NCI-H1048 (cell line): ENCODE measurements around the gene EIF4A2.
"Not testable (repeated sequence)": the region's sequence is repeated elsewhere in the genome, so short reads cannot be mapped to it uniquely, and the experiment has no call there.

Experiments
- DNase-seq: peaks from one replicate; lab custom pipeline; 2025; lab: John Stamatoyannopoulos, UW

The EIF4A2 gene

DNA sequence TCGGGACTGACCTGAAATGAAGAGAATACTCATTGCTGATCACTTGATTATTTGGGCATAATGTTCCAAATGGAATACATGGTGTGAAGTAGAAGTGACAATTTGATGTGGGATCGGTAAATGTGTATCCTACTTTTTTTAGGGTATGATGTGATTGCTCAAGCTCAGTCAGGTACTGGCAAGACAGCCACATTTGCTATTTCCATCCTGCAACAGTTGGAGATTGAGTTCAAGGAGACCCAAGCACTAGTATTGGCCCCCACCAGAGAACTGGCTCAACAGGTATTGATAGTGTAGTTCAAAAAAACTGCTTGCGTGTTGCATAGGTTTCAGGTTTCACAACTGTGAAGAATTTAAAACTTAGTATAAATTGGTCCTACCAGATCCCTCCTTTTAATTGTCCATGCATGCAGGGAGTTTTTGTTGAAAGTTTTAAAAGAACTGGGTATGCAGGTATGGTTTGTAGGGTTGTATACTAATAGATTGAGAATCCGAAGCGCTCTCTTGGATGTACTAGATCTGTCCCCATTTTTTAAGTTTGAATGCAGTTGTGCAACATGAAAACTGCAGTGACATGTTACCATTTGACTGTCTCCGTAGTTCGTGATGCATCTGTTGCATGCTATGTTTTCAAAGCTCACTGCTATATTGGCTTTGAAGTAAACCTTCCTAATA is 1.6 kb downstream of the EIF4A2 start:
- no peak for DNase-seq

DNA sequence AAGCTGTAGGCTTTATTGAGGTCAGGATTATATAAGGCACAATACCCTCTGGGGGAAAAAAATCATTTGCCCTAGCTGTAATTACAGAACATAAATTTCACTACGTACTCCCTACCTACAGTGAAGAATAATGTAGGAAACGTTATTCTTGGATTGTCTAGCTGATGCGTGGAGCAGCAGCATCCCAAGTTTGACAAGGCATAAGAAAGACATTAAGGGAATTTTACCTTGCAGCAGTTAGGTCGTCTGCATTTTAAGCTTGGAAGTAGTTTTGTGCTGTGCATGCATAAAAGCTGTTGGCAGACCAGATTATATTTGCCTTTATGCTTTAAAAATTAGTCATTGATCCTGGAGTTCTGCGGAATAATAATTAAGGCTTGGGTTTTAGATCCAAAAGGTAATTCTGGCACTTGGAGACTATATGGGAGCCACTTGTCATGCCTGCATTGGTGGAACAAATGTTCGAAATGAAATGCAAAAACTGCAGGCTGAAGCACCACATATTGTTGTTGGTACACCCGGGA is 2.2 kb downstream of the EIF4A2 start:
- no peak for DNase-seq

DNA sequence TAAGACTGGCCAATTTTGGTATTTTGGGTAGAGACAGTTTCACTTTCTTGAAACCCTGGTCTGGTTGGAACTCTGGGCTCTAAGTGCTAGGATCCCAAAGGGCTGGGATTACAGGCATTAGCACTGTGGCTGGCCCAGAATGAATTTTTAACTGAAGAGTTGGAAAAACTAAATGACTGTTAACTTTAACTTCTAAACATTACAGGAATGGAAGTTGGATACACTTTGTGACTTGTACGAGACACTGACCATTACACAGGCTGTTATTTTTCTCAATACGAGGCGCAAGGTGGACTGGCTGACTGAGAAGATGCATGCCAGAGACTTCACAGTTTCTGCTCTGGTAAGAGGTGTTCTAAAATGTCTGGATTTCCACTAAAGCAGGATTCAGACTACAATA is 3.5 kb downstream of the EIF4A2 start:
- DNase-seq = no peak

DNA sequence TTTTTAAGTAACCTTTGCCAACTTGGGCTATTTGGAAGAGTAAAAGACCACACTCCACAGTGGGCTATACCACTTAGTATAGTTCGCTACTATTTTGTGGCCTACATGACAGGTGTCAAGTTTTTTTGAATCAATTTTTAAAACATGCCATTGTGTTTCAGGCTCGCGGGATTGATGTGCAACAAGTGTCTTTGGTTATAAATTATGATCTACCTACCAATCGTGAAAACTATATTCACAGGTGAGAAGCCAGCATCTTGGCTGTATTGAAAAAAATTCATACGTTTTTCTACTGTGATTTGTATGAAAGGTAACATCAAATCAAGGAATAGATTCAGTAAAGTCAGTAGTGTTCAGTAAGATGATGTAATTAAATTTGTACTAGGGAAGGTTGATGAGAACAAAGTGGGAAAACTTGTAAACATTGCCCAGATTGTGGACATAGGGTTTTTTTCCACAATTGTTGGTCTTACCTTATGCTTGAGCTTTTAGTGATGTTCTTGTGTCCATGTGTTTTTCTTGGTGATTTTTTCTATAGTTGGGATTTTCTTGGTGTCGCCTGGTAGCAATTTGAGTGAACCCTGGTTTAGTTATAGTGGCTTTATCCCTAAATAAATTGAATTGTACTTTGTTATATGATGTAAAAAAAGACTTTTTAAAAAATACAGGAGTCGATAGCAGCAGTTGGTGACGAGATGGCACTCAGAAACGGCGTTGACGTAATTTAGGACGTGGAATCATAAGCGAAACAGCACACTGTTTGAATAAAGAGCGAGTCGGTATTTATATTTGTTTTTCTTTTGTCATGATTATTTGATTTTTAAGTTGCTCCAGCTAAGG is 4.5 kb downstream of the EIF4A2 start:
- no peak for DNase-seq

DNA sequence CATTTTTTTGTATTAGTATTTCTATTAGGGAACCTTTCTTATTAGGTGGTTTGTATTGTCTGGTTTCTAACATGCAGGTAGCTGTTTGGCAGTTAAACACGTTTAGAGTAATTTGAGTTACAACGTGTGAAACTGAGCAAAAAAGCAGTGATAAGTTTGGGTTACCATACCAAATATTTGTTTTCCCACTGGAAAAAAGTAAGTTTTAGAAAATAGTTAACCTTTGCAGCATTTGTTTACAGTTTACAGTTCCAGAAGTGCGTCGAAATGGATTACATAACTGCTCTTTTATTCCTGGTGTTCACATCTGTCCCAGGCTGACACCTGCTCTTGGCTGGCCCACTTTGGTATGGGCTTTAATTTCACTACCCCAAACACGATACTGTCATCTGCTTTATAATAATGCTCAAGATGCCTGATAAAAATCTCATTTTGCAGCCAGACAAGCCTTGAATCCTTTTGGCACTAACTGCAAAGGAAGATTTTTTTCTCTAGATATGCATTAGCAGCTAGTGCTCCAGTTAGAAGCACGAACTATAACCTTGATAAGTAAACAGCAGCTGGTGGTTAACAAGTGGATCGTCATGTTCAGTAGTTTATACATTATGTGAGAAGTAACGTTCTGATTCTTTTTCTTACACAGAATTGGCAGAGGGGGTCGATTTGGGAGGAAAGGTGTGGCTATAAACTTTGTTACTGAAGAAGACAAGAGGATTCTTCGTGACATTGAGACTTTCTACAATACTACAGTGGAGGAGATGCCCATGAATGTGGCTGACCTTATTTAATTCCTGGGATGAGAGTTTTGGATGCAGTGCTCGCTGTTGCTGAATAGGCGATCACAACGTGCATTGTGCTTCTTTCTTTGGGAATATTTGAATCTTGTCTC is 5.3 kb downstream of the EIF4A2 start:
- no peak for DNase-seq

DNA sequence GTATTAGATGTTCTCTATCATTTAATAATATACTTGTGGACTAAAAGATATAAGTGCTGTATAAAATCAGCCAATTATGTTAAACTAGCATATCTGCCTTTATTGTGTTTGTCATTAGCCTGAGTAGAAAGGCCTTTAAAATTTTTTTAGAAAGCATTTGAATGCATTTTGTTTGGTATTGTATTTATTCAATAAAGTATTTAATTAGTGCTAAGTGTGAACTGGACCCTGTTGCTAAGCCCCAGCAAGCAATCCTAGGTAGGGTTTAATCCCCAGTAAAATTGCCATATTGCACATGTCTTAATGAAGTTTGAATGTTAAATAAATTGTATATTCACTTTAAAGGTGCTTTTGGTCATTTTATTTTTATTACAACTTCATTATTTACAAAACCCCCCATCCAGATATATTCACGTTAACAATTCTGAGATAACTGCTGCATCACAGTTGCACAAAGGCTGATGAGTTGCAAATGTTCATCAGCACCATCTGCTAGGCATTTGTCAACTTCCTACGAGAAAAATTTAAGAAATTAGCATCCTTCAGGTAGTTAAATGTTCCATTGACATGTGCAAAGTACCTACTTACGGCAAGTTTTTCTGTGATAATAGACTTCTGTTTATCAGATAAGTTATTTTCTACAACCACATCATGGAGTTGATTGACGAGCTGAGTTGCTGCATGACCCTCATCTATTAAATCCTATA is 6.3 kb downstream of the EIF4A2 start:
- DNase-seq = no peak

DNA sequence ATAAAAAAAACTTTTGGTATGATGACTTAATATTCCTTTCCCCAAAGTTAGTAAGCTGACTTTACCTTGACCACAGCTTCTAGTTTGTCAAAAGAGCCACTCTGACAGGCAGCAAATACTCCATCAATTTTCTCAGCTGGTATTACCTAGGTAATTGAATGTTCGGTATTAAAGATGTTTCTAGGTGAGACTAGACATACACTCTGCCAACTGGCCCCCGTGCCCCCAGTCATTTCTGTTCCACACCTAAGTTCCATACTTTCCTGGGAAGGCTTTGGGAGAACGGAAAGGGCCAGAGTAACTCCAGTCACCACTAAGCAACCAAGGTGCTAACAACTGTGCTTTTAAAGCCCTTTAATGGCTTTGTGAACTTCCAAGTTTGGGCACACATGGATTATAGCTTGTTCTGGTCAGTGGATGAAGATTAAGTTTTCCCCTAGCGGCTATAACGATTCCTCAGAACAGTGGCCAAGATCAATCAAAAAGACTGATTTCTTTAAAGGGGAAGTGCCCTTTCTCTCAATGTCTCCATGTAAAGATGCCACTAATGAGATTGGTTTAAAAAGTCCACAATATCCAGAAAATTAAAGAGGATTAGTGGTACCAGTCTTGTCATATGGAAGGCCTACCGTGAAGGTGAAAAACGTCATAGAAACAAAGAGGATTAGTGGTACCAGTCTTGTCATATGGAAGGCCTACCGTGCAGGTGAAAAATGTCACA is 7.0 kb downstream of the EIF4A2 start:
- DNase-seq = no peak

DNA sequence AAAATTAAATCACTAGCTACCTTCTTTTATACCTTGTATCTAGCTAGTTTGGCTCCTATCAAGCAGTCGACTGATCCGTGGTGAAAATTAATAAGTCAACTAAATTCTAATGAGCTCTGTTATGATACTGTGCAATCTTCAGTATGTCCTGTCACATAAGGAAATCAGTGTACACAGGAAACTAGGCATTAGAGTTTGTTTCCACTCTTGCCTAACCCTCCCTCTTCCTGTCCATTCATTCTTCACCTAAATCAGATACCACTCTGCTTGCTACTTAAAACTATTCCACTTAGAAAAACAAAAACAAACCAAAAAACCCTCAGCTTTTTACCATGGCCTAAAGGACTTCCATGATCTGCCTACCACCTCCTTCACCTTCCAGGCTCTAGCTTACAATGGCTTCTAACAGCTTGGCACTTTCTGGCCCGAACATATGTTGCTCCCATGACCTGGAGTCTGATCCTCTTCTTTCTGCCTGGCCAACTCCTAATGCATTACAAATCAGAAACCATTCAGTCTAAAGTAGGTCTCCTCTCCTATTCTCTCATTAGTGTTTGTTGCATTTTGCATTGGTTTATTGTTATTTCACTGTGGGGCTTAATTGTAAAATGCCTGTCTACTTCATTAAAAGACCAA is 15.0 kb downstream of the EIF4A2 start:
- DNase-seq = no peak

DNA sequence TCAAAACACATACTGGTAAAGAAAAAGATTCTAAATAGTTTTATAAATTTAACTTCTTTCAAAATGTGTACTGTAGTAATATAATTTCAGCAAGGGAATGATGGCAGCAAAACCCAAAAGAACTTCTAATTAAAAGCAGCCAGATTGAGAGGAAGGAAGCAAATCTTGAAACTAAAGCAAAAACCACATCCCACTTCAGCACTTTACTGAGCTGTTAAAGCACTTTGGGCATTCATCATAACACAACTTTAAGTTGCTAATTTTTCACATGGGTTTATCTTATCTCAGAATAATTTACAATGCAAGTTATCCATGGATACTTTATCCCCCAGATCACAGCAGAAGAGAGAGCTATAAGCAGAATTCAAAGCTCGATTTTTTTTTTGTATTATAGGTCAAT is 16.9 kb downstream of the EIF4A2 start:
- no peak for DNase-seq

DNA sequence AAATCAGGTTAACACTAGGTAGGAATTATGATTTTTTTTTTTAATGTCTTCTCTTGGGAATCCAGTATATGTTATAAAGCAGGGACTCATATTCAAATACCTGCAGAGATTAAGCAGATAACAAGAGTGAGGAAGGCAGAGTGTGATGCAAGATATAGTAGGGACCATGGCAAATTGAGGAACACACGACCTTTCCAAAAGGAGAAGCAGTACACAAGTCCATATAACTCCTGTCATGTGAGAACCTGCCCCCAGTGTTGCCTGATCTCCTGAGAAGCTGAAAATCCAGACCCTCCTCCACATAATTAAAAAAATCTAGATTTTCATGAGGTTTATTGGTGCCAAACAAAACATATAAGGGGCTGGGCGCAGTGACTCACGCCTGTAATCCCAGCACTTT is 19.3 kb downstream of the EIF4A2 start:
- DNase-seq = no peak

DNA sequence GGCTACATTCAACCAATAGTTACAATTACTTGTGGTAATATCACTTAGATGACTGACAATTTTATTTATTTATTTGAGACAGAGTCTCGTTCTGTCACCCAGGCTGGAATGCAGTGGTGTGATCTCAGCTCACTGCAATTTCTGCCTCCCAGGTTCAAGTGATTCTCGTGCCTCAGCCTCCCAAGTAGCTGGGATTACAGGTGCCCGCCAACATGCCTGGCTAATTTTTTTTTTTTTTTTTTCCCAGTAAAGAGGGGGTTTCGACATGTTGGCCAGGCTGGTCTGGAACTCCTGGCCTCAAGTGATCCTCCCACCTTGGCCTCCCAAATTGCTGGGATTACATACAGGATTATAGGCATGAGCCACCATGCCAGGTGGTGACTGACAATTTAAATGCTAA is 20.1 kb downstream of the EIF4A2 start:
- not testable (repeated sequence) for DNase-seq

DNA sequence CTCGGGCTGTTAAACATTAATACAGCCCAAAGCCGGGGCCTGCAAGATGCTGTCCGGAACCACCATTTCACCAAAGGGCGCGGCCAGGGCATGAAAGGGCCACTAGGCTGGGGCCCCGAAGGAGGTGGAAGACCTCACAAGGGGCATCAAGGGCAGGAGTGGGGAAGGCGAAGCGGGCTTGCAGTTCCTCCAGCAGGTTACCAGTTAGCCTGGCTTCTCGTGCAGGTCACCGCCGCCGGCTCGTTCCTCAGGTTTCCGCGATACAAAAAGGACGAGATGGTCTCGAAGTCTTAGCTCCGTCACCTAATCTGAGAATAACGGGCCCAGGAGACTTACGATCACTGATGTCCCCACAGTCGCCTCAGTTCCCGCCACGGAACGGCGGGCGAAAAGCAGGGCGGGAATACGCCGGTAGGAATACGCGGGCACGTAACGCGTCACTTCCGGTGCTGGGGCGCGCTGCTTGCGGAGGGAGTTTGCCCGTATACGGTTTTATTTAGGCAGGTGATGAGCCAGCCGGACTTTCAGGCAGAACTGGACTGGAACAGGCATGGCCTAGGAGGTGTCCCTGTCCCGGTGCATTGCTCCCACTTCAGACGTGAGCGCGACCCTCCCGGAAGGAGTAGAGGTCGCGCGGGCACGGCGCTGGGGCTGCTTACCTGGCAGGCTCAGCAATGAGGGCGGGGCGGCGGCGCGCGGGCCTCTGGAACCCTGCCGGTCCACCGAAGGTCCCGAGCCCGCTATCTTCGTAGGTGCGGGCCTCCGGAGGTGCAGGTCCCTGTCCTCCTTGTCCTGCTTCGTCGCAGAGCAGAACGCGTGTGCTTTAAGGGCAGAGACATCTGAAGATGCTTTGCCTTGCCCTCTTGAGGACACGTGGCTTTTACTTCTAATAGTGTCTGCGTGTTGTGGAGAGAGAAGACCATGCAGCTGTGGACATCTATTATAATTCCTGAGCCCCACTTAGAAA is 23.0 kb downstream of the EIF4A2 start, which contains the start of gene RFC4:
Gene RFC4, minus strand, starts transcription at position 394 of the 967 bp plus-strand sequence. CDS start 1,769 bp downstream, outside the sequence.
- DNase-seq = peak; percentile 52

DNA sequence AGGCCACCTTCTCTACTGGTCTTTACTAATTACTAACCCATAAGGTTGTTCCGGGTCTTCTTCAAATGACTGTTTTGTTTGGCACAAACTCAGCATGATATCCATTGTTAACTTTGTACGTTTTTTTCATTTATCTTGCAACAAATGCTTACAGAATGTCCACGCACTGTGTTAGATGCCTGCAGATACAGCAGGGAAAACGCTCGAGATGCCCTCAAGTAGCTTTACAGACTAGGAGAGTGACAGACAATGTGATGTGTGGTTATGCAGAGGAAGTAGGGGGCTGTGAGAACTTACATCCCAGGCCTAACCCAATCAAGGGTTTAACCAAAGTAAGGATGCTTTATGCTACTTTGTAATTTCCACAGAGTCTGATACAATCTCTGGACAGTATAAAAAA is 23.9 kb downstream of the EIF4A2 start:
- no peak for DNase-seq

DNA sequence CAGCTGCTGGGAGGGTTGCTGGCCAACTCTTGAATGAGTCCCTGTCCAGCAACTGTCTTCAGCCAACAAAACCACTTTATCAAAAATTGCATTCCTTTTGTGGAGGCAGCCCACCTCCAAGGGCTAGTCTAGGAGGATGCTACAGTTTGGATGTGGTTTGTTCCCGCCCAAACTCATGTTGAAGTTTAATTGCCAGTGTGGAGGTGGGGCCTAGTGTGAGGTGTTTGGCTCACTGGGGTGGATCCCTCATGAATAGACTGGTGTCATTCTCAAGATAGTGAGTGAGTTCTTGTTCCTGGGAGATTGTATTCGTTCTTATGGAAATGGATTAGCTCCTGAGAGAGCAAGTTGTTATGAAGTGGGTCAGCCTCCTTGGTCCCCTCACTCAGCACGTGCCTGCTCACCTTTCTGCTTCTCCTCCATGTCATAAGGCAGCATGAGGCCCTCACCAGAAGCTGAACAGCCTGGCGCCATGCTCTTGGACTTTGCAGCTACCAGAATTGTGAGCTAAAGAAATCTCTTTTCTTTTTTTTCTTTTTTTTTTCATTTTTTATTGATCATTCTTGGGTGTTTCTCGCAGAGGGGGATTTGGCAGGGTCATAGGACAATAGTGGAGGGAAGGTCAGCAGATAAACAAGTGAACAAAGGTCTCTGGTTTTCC is 27.1 kb downstream of the EIF4A2 start:
- DNase-seq = no peak

DNA sequence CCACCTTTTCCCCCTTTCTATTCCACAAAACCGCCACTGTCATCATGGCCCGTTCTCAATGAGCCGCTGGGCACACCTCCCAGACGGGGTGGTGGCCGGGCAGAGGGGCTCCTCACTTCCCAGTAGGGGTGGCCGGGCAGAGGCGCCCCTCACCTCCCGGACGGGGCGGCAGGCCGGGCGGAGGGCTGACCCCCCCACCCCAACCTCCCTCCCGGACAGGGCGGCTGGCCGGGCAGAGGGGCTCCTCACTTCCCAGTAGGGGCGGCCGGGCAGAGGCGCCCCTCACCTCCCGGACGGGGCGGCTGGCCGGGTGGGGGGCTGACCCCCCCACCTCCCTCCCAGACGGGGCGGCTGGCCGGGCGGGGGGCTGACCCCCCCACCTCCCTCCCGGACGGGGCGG is 27.9 kb downstream of the EIF4A2 start:
- DNase-seq = not testable (repeated sequence)

DNA sequence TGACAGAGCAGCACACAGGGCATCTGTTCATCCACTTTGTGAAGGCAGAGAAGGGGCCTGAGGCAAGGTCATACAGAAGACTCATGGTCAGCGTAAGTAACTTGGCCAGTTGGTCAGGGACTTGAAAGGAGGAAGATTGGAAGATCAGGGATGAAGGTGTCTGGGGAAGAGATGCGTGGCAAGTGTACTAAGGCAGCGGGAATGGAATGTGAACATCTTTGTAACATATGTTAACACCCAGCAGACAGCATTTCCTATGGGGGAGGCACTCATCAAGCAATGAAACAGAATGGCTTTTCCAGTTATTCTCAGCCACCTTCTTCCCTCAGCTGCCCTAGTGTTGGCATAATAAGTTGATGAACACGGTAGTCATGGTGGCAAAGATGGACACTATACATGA is 30.7 kb downstream of the EIF4A2 start:
- DNase-seq = no peak

DNA sequence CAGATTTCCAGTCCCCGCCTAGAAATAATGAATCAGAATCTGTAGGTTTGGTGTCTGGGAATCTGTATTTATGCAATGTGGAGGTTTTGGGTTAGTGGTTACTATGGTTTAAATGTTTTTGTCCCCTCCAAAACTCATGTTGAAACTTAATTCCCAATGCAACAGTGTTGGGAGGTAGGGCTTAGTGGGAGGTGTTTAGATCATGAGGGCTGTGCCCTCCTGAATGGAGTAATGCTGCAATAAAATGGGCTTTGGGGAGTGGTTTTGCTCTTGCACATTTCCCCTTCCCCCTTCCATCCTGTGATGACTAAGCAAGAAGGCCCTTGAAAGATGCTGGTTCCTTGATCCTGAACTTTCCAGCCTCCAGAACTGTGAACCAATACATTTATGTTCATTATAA is 32.1 kb downstream of the EIF4A2 start:
- DNase-seq = no peak

DNA sequence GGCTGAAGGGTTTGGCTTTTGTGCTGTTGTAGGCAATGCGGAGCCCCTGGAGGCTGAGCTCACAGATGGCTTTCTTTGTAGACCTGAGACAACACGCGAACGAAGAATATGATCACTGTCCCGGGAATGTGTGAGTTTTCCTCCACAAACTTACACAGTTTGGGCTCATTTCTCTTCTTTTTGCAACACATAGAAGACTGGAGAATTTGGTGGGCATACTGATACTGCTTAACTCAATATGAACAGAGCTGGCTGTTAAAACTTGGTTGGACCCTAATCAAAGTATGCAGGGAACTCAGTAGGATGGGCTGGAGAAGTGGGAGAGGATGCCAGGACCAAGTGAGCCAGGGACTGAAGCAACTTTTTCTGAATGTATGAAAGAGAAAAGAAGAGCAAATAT is 35.1 kb downstream of the EIF4A2 start:
- DNase-seq = no peak

DNA sequence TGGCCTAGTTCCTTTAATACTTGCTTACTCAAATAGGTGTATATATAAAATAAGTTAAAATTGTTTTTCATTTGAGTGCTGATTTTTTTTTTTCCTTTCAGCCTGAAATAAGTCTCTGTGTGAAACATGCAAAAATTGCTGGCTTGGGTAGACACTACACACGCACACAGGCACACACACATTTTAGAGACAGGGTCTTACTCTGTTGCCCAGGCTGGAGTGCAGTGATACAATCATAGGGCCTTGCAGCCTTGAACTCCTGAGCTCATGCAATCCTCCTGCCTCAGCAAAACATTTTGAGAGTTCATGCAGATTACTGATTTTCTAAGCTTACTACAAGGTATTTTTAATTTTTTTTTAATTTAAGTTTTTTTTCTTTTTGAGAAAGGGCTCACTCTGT is 35.6 kb downstream of the EIF4A2 start:
- DNase-seq = no peak
